NCI-H226 (cell line): Measurements from ENCODE around the gene SPATA45.
A peak's percentile ranks its signal among the peaks of the same experiment; 100 is the strongest.

Experiments used
- DNase-seq: peaks from one replicate; pipeline ENCODE4 v3.0.0-alpha.2; 2015

SPATA45 gene

DNA sequence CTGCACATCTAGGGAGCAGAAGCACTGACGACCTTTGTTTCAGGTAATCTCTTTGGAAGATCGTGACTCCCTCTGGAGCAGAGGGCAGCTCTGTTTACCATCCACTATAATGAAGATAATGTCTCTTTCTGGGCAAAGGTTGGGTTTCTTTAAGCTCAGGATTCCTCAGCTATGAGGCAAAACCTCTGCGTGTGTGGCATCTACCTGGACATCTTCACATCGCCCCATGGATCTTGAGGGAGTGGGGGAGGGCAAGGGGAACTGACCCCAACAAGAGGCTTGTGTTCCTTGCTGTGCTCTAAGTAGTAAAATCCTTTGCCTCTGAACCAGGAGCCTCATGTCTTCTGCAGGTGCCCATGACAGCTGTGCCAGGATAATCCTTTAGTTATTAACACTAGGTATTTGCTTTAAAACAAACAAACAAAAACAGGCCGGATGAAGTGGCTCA lies 19.6 kb downstream of the SPATA45 start:
- no peak for DNase-seq

DNA sequence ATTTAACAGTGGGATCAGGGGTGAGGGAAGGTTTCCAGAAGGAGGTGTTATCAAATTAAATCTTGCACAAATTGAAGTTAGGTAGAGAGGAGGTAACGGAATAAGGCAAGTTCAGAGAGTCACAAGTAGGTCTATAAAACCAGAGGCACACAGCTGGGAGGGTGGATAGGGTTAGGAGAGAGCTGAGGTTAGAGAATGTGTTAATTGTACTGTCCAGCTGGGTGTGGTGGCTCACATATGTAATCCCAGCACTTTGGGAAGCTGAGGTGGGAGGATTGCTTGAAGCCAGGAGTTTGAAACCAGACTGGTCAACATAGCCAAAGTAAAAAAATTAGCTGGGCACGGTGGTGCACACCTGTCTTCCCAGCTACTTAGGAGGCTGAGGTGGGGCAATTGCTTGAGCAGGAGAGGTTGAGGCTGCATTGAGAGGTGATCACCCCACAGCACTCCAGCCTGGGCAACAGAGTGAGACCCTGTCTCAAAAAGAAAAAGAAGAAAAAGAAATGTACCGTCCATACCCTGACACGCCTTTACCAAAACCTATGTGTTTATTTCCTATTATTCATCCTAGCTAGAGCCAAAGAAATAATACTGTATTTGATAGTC lies 20.2 kb downstream of the SPATA45 start:
- DNase-seq, result no peak

DNA sequence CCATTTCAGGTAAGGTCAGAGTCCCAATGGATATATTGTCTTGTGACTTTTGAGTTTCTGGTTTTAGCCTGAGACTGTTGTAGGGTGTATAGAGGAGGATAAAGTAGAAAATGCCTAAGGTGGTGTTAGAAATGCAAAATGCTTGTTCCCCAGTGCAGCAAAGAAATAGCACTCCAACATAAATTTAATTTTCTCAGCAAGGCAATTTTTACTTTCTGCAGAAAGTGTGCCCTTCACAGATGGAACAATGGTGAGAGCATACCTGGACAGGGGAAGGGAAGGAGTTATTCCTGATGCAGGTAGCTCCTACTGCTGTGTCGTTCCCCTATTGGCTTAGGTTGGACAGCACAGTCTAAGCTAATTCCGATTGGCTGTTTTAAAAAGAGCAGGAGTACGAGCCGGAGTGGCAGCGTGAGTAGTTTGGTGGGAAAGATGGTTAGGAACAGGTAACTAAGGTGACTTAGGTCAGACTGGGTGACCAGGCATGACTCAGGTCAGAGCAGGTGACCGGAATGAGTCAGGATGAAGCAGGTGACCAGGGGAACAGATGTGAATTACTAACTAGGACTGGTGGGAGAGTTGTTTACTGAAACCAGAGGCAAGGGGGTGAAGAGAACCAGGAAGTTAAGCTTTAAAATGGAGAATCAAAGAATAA lies 21.5 kb downstream of the SPATA45 start:
- no peak for DNase-seq

DNA sequence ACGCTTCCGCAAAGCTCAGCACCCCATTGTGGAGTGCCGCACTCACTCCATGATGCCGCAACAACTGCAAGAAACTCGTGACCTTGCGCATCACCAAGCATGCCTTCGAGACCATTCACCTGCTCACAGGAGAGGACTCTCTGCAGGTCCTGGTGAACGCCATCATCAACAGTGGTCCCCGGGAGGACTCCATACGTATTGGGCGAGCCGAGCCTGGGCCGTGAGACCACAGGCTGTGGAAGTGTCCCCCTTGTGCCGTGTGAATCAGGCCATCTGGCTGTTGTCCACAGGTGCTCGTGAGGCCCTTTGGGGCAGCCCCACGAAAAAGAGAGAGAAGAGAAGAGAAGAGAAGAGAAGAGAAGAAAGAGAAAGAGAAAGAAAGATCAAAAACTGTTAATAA lies 23.2 kb downstream of the SPATA45 start:
- no peak for DNase-seq

DNA sequence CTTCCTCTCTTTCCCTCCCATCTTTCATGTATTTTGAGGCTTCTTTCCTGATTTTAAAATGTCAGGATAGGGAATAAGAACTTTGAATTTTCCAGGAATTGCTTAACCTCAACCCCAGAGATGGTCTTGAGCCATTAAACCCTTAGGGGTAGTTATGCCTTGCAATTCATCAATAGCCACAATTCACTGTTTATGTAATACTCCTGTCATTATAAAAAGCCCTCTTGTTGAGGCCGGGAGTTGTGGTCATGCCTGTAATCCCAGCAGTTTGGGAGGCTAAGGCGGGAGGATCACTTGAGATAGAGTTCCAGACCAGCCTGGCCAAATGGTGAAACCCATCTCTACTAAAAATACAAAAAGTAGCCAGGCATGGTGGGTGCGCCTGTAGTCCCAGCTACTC lies 24.5 kb downstream of the SPATA45 start:
- DNase-seq, result no peak

DNA sequence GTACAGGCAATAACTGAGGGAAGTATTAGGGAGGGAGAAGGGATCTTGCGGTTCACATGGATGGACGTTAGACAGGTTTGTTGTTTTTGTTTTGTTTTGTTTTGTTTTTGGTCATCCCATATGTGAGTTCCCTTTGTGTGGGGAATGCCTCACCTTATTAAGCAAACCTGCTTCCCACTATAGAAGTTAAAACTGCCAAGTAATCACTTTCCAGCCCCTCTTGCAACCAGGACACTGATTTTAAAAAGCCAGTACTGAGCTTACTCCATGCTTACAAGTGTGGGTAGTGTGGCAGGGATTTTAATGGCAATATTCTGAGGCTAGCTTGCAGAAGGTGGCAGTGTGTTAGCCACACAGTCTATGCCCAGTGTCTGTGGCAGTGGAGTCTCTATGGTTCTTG lies 26.5 kb downstream of the SPATA45 start:
- no peak for DNase-seq

DNA sequence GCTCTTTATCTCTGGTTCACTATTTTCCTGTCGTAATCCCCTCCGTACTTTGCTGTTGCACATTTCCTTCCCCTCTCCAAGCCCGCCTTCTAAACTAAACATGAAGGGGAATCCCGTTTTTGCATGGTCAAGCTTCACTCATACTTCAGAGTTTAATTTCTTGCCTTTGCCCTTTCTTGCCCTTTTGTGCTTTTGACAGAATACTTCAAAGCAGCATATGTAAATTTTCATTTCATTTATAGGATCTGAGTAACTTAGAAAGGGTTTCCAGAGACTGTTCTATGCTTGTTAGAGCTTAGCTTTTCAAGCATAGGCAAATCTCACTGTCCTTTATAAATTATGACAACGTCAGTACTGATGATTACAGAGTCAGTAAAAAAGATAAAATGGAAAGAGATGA lies 27.7 kb downstream of the SPATA45 start:
- no peak for DNase-seq

DNA sequence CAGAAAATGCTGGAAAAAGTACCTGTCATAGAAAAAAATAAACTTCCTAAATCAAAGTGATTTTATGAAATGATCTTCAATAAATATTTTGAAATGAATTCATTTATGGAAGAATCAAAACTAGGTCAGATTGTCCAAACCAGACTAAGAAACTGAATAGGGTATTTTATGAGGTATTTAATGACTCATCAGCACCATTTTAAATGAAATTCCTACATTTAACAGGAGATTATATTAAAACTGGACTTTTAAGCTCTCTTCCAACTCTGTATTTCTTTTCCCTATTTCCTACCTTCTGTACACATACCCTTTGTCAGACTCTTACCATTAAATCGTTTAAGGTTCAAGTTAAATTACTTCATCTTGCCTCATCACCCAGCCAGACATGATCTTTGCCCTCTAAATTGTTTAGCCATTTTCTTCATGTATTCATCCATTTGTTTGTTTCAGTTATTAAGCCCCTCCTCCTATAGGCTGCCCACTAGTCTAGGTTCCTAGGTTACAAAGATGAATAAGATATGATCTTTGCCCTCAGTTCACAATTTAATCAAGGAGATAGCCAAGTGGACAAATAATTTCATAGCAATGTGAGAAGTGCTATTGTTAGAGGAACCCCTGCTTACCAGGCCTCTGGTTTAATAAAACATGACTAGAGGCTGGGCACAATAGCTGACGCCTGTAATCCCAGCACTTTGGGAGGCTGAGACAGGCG lies 30.7 kb downstream of the SPATA45 start:
- no peak for DNase-seq

DNA sequence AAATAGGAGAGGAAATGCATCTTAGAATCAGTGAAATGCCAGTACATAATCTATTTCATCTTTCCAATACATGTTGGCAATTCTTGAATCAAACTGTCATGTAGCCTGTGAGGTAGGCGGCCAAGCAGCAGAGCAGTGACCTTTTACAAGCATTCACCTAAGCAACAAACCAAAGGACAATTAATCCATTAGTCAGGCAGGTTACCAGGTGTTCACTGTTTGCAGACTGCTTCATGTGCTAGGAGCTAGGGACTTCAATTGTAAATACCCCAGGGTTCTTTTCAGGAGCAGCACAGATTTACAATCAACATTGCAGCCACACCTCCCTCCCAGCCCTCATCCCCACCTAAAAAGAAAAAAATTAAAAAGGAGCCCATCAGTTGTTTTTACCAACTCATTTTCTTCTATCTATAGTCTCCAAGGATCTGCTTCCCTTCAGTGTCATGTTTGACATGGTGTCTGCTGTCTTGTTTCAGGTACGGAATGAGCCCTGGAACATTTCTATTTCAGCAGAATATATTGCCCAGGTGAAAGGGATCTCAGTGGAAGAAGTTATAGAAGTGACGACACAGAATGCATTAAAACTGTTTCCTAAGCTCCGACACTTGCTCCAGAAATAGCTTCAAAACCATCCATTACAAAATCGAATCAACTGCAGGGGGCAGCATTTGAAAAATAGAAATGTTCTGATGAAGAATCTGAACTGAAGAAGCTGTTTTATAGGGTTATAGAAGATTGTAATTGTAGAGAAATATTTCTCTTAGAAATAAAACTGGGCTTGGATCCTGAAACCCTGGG lies 32.7 kb downstream of the SPATA45 start:
- no peak for DNase-seq

DNA sequence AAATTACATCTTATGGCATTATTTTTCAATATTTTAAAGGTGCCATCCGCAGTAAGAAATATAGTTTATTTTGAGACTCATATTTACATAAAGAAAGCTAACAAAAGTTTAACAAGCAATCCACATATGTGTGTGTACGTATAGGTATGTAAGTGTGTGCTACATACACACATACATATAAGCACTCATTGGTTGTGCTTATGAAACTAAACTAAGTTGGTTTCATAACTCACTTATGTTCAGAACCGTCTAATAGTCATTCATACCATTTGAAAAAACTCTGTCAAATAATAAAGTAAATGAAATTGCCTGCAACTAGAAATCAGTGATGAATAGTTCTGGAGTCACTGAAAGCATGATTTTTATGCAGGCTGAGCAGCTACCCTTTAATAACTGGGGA lies 41.7 kb downstream of the SPATA45 start:
- no peak for DNase-seq

DNA sequence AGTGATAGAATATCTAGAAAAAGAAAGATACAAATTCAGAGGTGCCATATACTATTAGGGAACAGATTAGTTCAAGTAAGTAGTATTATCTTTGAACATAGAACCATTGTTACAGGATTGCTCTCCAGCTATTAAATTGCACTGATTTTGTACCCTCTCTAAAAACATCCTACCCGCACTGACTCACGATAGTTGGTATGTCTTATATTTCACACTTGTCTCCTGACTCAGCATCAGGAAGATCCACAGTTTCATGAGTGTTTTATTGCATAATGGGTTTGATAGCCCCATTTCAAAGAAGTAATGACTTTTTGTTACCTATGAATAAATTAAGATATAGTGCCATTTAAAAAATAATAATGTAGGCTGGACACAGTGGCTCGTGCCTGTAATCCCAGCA lies 49.8 kb downstream of the SPATA45 start:
- no peak for DNase-seq

DNA sequence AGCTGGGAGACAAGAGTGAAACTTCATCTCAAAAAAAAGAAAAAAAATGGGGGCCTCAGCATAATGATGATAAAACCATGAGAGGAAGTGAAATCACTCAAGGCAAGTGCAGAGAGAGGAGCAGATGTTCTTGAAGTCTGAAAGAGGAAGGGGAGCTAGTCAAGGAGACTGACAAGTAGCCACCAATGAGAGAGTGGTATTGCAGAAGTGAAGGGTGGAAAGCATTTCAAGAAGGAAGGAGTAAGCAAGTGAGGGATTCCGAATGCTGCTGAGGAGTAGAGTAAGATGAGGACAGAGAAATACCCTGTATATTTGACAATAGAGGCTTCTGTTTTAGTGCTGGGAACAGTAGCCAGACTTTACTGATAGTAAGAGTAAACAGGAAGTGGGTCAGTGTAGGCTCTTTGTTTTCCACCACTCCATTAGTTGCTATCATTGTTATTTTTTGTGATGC lies 52.9 kb downstream of the SPATA45 start:
- no peak for DNase-seq

DNA sequence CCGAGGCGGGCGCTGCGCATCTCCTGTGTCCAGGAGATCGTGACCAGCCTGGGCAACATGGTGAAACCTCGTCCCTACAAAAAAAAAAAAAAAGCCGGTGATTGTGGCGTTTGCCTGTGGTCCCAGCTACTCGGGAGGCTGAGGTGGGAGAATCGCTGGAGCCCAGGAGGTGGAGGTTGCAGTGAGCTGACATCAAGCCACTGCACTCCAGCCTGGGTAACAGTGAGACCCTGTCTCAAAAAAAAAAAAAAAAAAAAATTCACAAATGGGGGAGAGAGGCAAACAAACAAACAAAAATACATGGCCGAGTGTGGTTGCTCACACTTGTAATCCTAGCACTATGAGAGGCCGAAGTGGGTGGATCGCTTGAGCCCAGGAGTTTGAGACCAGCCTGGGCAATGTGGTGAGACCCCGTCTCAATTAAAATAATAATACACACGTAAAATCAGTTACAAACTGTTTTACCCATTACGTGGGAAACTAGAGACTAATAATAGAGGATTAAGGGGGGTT lies 55.0 kb downstream of the SPATA45 start:
- no peak for DNase-seq

DNA sequence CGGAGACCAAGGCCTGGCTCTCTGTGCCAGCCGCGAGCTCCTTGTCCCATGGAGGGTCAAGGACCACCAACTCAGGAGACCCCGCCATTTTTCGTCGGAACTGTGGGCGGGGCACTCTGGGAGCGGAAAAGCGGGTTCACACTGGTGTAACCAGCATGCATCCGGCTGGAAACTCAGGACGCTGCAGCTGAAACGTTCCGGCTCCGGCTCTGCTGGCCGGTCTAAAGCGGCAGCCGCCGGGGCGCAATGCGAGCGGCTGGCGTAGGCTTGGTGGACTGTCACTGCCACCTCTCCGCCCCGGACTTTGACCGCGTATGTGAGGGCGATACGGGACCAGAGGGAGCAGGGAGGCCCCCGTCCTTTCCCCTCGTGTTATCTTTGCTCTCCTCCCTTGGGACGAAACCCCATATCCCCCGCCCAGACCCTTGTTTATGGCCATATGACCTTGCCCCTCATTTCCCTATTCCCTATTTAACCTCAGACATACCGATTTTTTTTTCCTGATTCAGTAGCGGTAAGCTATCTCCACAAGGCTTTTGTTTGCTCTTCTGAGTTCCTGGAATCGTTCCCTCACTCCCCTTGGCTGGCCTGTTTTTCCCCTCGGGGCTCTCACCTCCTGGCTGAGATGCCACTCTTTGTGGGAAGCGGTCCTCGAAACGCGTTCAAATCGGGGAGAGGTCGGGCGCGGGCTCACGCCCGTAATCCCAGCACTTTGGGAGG lies 55.6 kb downstream of the SPATA45 start, which contains the start of the genes NSL1 and TATDN3:
Gene NSL1 (minus strand): TSS at position 102 of the 720 bp plus-strand sequence. CDS start 14 bp downstream, at position 88.
Gene TATDN3 (plus strand): TSS at position 219 of the 720 bp plus-strand sequence. CDS start 28 bp downstream, at position 247.
- DNase-seq, result peak; percentile 70

DNA sequence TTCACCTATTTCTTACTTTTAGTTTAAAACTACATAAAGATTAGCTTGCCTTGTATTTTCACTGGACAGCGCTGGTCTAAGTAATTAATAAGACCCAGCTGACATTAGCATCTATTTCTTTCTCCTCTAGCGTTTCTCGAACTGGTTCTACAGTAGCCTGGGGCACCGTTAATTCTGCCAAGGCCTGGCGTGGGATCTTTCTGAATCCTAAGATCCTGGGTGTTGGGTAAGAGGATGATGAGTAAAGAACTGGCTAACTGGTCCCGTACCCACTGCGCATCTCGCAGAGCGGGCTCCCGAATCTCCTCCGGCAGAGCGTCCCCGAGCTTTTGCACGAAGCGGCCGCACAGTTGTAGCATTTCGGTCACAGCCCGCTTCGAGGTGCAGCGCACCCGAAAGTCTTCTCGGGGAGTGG lies 56.2 kb downstream of the SPATA45 start:
- peak; percentile 36 for DNase-seq

DNA sequence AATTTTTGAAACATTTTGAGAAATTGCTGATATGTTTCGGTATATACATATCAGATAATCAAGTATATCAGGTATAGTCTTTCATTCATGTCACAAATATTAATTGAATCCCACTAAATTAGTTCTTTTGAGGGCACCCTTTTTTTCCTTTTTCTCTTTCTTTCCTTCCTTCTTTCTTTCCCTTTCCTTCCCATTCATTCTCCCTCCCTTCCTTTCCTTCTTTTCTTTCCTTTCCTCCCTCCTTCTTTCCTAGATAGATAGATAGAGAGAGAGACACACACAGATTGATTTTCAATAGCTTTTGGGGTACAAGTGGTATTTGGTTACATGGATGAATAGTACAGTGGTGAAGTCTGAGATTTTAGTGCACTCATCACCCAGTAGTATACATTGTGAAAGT lies 61.6 kb downstream of the SPATA45 start:
- no peak for DNase-seq

DNA sequence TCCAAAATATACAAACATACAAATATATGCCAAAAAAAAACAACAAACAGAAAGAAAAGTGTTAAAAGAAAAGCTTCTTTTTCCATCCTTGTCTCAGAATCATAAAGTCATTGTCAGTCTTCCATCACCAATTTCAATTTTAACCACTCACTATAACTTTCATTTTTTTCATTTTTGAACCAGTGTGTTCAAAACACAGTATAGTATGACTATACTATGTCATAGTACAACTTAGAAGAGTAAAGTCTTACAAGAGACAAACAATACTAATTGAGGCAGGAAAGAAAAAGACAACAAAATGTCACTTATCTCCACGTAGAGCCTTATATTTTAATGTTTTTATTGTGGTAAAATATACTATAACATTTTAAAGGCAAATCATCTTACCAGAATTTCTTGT lies 63.5 kb downstream of the SPATA45 start:
- DNase-seq, result no peak

DNA sequence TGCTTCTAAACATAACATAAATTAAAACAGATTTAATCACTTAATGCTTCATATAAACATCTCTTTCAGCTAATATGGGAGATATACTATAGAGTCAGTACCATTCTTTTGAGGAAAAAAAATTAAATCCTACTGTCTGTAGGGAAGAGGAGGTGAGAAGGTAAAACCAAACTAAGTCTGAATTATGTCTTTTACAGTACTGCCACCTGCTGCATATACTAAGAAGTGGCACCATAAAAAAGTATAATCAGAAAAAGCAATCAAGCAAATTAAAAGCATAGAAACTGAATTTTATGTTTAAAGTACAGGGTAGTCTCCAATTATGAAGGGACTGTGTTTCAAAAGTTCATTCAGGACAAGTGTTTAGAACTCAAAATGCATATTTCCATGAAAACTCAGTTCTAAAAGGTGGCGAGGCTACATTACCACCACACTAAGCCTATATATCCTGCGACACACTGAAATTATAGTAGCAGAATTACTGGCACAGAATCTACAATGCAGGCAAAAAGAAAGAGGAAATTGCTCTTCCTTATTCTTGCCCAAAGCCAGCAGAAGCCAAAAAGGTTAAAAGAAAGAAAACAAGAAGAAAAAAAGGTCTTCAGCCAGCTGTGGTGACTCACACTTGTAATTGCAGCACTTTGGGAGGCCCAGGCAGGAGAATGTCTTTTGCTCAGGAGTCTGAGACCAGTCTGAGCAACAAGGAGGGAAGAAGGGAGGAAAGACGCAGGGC lies 64.9 kb downstream of the SPATA45 start:
- no peak for DNase-seq

DNA sequence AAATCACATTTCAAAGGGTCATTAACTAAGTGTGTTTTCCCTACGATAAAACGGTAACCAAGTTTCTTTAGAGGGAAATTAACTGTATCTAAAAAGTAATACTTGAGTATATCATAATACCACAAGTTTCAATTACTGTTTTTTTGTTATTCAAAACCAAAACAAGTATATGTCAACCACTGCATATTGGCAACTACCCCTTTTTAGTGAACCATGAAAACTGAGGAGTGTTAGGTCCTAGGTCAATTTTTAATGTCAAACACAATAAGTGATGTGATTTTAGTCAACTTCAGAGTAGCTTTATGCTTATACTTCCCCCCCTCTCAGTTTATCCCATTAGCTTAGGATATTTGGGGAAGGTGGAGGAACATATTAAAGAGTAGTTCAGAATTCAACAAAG lies 66.2 kb downstream of the SPATA45 start:
- DNase-seq, result no peak

DNA sequence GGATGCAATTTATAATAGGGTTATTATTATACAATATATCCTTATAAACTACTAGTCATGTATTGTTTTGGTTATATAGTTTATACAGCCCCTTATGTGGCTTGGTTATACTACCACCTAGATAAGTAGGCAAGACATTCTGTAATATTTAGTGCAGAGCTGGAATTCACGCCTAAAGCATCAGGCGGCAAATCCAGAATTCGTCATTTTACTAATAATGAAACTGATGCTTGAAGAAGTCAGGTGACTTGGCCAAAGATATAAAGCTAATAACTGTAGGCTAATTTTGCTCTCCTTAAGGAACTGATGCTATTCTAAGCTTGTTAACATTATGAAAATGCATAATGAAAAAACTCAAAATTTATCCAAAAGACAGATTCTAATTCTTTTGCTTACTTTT lies 66.7 kb downstream of the SPATA45 start:
- DNase-seq, result no peak
